ENCODE results near the gene ARHGEF28.

The ARHGEF28 gene

GRCh38 chr5:73716284-73716808, 90.3 kb downstream of the ARHGEF28 start:
- Histone ChIP-seq H3K4me1 (ENCODE audit: control insufficient read depth, insufficient read depth, low read length) (no peaks in the 10 kb centered on the region), H3K9me3 (ENCODE audit: control insufficient read depth, insufficient read depth, low read length) (no peaks in the 10 kb centered on the region), H3K27me3 (ENCODE audit: control insufficient read depth, insufficient read depth, low read length) (no peaks in the 10 kb centered on the region), H3K36me3 (ENCODE audit: control insufficient read depth, insufficient read depth, low read length) (no peaks in the 10 kb centered on the region), H3K4me3 (ENCODE audit: low read length) (no peak overlapping the region), H3K27ac (ENCODE audit: low read length) (no peak overlapping the region)
- DNase-seq (ENCODE audit: low read depth, low spot score), result no peak
- WGBS (ENCODE audit: insufficient coverage, insufficient read length), result no CpG with 5 or more reads among the region's 3 CpGs

GRCh38 chr5:73718762-73719161, 92.8 kb downstream of the ARHGEF28 start:
- DNase-seq (ENCODE audit: low read depth, low spot score), result no peak
- H3K27me3 ChIP-seq (ENCODE audit: control insufficient read depth, insufficient read depth, low read length), result no peaks in the 10 kb centered on the region
- H3K36me3 ChIP-seq (ENCODE audit: control insufficient read depth, insufficient read depth, low read length), result no peaks in the 10 kb centered on the region
- H3K4me3 ChIP-seq (ENCODE audit: low read length), result no peak overlapping the region
- H3K4me1 ChIP-seq (ENCODE audit: control insufficient read depth, insufficient read depth, low read length), result no peaks in the 10 kb centered on the region
- no CpG with 5 or more reads among the region's 3 CpGs for WGBS (ENCODE audit: insufficient coverage, insufficient read length)
- H3K9me3 ChIP-seq (ENCODE audit: control insufficient read depth, insufficient read depth, low read length), result no peaks in the 10 kb centered on the region
- H3K27ac ChIP-seq (ENCODE audit: low read length), result no peak overlapping the region

GRCh38 chr5:73719632-73720031, 93.6 kb downstream of the ARHGEF28 start:
- WGBS (ENCODE audit: insufficient coverage, insufficient read length), result no CpG with 5 or more reads among the region's 3 CpGs
- H3K4me1 ChIP-seq (ENCODE audit: control insufficient read depth, insufficient read depth, low read length), result no peaks in the 10 kb centered on the region
- no peaks in the 10 kb centered on the region for H3K9me3 ChIP-seq (ENCODE audit: control insufficient read depth, insufficient read depth, low read length)
- DNase-seq (ENCODE audit: low read depth, low spot score), result no peak
- H3K27ac ChIP-seq (ENCODE audit: low read length), result no peak overlapping the region
- H3K4me3 ChIP-seq (ENCODE audit: low read length), result no peak overlapping the region
- no peaks in the 10 kb centered on the region for H3K36me3 ChIP-seq (ENCODE audit: control insufficient read depth, insufficient read depth, low read length)
- no peaks in the 10 kb centered on the region for H3K27me3 ChIP-seq (ENCODE audit: control insufficient read depth, insufficient read depth, low read length)

GRCh38 chr5:73722231-73722630, 96.2 kb downstream of the ARHGEF28 start:
- Histone ChIP-seq H3K27me3 (ENCODE audit: control insufficient read depth, insufficient read depth, low read length) (no peaks in the 10 kb centered on the region), H3K27ac (ENCODE audit: low read length) (no peak overlapping the region), H3K9me3 (ENCODE audit: control insufficient read depth, insufficient read depth, low read length) (no peaks in the 10 kb centered on the region), H3K4me1 (ENCODE audit: control insufficient read depth, insufficient read depth, low read length) (no peaks in the 10 kb centered on the region), H3K36me3 (ENCODE audit: control insufficient read depth, insufficient read depth, low read length) (no peaks in the 10 kb centered on the region), H3K4me3 (ENCODE audit: low read length) (no peak overlapping the region)
- no peak for DNase-seq (ENCODE audit: low read depth, low spot score)
- no CpG with 5 or more reads among the region's 1 CpG for WGBS (ENCODE audit: insufficient coverage, insufficient read length)

GRCh38 chr5:73726071-73726470, 100.1 kb downstream of the ARHGEF28 start:
- Histone ChIP-seq H3K36me3 (ENCODE audit: control insufficient read depth, insufficient read depth, low read length) (no peaks in the 10 kb centered on the region), H3K4me3 (ENCODE audit: low read length) (no peak overlapping the region), H3K27ac (ENCODE audit: low read length) (no peak overlapping the region), H3K4me1 (ENCODE audit: control insufficient read depth, insufficient read depth, low read length) (no peaks in the 10 kb centered on the region), H3K9me3 (ENCODE audit: control insufficient read depth, insufficient read depth, low read length) (no peaks in the 10 kb centered on the region), H3K27me3 (ENCODE audit: control insufficient read depth, insufficient read depth, low read length) (no peaks in the 10 kb centered on the region)
- DNase-seq (ENCODE audit: low read depth, low spot score), result no peak

- H3K4me3 ChIP-seq (ENCODE audit: low read length), result no peak overlapping the region
- no peaks in the 10 kb centered on the region for H3K4me1 ChIP-seq (ENCODE audit: control insufficient read depth, insufficient read depth, low read length)
- H3K36me3 ChIP-seq (ENCODE audit: control insufficient read depth, insufficient read depth, low read length), result no peaks in the 10 kb centered on the region
- H3K27ac ChIP-seq (ENCODE audit: low read length), result no peak overlapping the region
- no CpG with 5 or more reads among the region's 5 CpGs for WGBS (ENCODE audit: insufficient coverage, insufficient read length)
- H3K27me3 ChIP-seq (ENCODE audit: control insufficient read depth, insufficient read depth, low read length), result no peaks in the 10 kb centered on the region
- no peaks in the 10 kb centered on the region for H3K9me3 ChIP-seq (ENCODE audit: control insufficient read depth, insufficient read depth, low read length)
- DNase-seq (ENCODE audit: low read depth, low spot score), result no peak
These were observed 100.7 kb downstream of the ARHGEF28 start for GRCh38 chr5:73726606-73727231.

- Histone ChIP-seq H3K9me3 (ENCODE audit: control insufficient read depth, insufficient read depth, low read length) (no peaks in the 10 kb centered on the region), H3K4me1 (ENCODE audit: control insufficient read depth, insufficient read depth, low read length) (no peaks in the 10 kb centered on the region), H3K27me3 (ENCODE audit: control insufficient read depth, insufficient read depth, low read length) (no peaks in the 10 kb centered on the region), H3K27ac (ENCODE audit: low read length) (no peak overlapping the region), H3K4me3 (ENCODE audit: low read length) (no peak overlapping the region), H3K36me3 (ENCODE audit: control insufficient read depth, insufficient read depth, low read length) (no peaks in the 10 kb centered on the region)
- DNase-seq (ENCODE audit: low read depth, low spot score), result no peak
- WGBS (ENCODE audit: insufficient coverage, insufficient read length), result no CpG with 5 or more reads among the region's 1 CpG
These were observed 101.5 kb downstream of the ARHGEF28 start for GRCh38 chr5:73727470-73727869.

- DNase-seq (ENCODE audit: low read depth, low spot score), result no peak
- WGBS (ENCODE audit: insufficient coverage, insufficient read length), result no CpG with 5 or more reads among the region's 7 CpGs
- Histone ChIP-seq H3K27me3 (ENCODE audit: control insufficient read depth, insufficient read depth, low read length) (no peaks in the 10 kb centered on the region), H3K4me1 (ENCODE audit: control insufficient read depth, insufficient read depth, low read length) (no peaks in the 10 kb centered on the region), H3K4me3 (ENCODE audit: low read length) (no peak overlapping the region), H3K27ac (ENCODE audit: low read length) (no peak overlapping the region), H3K9me3 (ENCODE audit: control insufficient read depth, insufficient read depth, low read length) (no peaks in the 10 kb centered on the region), H3K36me3 (ENCODE audit: control insufficient read depth, insufficient read depth, low read length) (no peaks in the 10 kb centered on the region)
These were observed 102.7 kb downstream of the ARHGEF28 start for GRCh38 chr5:73728493-73729273.

GRCh38 chr5:73729329-73729728, 103.3 kb downstream of the ARHGEF28 start:
- Histone ChIP-seq H3K27me3 (ENCODE audit: control insufficient read depth, insufficient read depth, low read length) (no peaks in the 10 kb centered on the region), H3K27ac (ENCODE audit: low read length) (no peak overlapping the region), H3K9me3 (ENCODE audit: control insufficient read depth, insufficient read depth, low read length) (no peaks in the 10 kb centered on the region), H3K4me1 (ENCODE audit: control insufficient read depth, insufficient read depth, low read length) (no peaks in the 10 kb centered on the region), H3K36me3 (ENCODE audit: control insufficient read depth, insufficient read depth, low read length) (no peaks in the 10 kb centered on the region), H3K4me3 (ENCODE audit: low read length) (no peak overlapping the region)
- DNase-seq (ENCODE audit: low read depth, low spot score), result no peak
- no CpG with 5 or more reads among the region's 3 CpGs for WGBS (ENCODE audit: insufficient coverage, insufficient read length)

GRCh38 chr5:73732045-73732444, 106.0 kb downstream of the ARHGEF28 start:
- Histone ChIP-seq H3K27me3 (ENCODE audit: control insufficient read depth, insufficient read depth, low read length) (no peaks in the 10 kb centered on the region), H3K27ac (ENCODE audit: low read length) (no peak overlapping the region), H3K36me3 (ENCODE audit: control insufficient read depth, insufficient read depth, low read length) (no peaks in the 10 kb centered on the region), H3K4me1 (ENCODE audit: control insufficient read depth, insufficient read depth, low read length) (no peaks in the 10 kb centered on the region), H3K9me3 (ENCODE audit: control insufficient read depth, insufficient read depth, low read length) (no peaks in the 10 kb centered on the region), H3K4me3 (ENCODE audit: low read length) (no peak overlapping the region)
- no CpG with 5 or more reads among the region's 2 CpGs for WGBS (ENCODE audit: insufficient coverage, insufficient read length)
- no peak for DNase-seq (ENCODE audit: low read depth, low spot score)

- no CpG with 5 or more reads among the region's 1 CpG for WGBS (ENCODE audit: insufficient coverage, insufficient read length)
- H3K9me3 ChIP-seq (ENCODE audit: control insufficient read depth, insufficient read depth, low read length), result no peaks in the 10 kb centered on the region
- H3K36me3 ChIP-seq (ENCODE audit: control insufficient read depth, insufficient read depth, low read length), result no peaks in the 10 kb centered on the region
- H3K4me1 ChIP-seq (ENCODE audit: control insufficient read depth, insufficient read depth, low read length), result no peaks in the 10 kb centered on the region
- H3K4me3 ChIP-seq (ENCODE audit: low read length), result no peak overlapping the region
- no peak for DNase-seq (ENCODE audit: low read depth, low spot score)
- H3K27ac ChIP-seq (ENCODE audit: low read length), result no peak overlapping the region
- no peaks in the 10 kb centered on the region for H3K27me3 ChIP-seq (ENCODE audit: control insufficient read depth, insufficient read depth, low read length)
These were observed 107.2 kb downstream of the ARHGEF28 start for GRCh38 chr5:73733219-73733618.
